HG02870 (cell line): ENCODE results near the gene RHOG.
"Not testable (repeated sequence)": the region's sequence is repeated elsewhere in the genome, so short reads cannot be mapped to it uniquely, and the experiment has no call there.

Source experiments
- ATAC-seq: cut with Tn5 transposase; IDR thresholded peaks from one replicate; pipeline ENCODE4 v1.9.1; 2021; ENCODE audit warnings: mild to moderate bottlenecking, moderate library complexity; ENCODE audit not compliant: unreplicated experiment

The RHOG gene

GRCh38 chr11:3810951-3811350, 29.8 kb downstream of the RHOG start:
- ATAC-seq: no peak

GRCh38 chr11:3810446-3810845, 30.3 kb downstream of the RHOG start:
- ATAC-seq: no peak

DNA sequence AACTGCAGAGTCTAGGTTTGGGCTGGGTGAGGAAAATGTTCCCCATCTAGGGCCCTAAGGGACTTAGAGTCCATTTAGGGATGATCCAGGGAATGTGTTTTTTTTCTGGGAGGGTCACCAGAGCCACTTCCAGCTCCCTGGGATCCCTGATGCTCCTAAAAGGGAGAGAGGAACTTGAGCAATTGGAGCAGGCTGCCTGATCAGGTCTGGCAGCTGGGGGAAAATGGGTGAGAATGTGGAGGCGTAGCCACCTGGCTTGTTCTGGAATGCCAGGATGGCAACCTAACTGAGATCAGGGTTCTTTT, 31.2 kb downstream of the RHOG start:
- ATAC-seq: no peak

DNA sequence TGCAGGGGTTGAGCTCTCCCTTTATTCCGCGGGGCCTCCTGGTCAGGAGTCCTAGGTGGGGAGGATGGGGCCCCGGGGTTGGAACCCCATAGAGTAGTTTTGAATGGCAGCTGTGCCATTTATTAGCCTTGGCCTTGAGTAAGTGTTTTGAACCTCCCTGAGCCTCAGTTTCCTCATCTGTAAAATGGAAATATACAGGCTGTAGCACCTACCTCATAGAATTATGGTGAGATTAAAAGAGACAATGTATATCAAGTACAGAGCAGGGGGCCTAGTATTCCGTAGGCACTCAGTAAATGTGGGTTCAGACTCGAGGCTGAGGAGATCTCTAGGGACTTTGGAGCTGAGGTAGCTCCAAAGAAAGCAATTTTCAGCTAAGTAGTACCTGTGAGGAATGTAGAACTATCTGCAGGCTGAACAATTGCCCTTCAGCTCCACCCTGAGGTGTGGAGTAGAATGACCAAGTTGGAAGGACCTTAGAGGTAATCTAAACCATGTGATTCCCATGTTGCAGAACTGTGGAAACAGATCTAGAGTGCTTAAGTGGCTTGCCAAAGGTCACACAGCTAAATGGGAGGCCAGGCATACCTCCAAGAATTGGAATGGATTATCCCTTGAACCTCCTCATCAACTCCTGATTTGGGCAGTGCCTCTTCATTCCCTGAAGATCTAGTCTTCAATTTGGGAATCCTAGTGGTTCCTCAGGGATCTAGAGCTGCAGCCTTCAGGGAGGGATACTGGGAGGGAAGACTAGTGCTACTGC, 31.7 kb downstream of the RHOG start:
- ATAC-seq: peak; percentile 77

GRCh38 chr11:3807909-3808860, 32.6 kb downstream of the RHOG start, which contains the start of gene PGAP2:
Gene PGAP2 (plus strand): TSS chr11:3808560. CDS start chr11:3811260, 2,700 bp downstream.
- peak; percentile 52 for ATAC-seq

- ATAC-seq: no peak
Observed at GRCh38 chr11:3803726-3804495, 36.8 kb downstream of the RHOG start.

DNA sequence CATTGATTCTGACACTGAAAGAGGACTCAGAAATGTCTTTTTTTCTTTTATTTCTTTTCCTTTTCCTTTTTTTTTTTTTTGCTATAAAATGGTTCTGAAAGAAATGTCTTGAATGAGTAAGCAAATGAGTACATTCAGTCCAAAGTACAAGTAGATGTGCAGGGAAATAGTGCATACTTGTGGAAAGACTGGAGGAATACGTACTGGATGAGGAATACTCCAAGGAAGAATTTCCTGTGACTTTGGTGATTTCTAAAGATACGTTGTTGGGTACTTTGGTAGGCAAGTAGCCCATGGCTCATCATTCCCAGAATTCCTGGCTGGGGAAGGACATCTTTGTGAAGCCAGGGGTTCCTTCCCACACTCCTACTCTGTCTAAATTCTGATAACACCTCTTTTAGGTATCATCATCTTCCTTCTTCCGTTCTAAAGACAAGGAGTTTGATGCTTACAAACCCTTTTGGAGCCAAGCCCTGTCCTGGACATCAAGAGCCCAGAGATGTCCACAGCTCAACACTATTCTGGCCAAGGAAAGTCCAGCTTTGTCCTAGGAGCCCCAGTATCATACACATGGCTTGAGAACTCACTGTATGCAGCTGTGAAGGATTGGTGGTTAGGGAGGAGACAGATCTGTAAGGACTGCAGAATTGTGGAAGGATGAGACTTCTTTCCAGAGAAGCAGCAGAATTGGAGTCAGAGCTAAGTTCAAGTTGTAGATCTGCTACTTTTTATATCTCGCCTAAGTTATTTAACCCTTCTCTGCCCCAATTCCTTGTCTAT, 38.6 kb downstream of the RHOG start:
- ATAC-seq: no peak

DNA sequence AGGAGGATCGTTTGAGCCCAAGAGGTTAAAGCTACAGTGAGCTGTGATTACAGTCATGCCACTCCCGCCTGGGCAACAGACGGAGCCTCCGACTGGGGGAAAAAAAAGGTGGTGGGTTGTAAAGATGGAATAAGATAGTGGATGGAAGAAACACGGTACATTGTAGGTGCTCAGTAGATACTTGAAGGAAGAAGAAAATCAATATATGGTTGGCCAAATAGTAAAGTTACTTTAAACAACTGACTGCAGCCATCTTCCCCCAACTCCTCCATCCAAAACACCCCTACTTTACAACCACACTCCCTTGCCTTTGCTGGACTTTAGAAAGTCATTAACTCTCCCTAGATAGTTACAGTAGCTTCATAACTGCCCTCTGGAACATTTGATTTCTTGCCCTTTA, 40.9 kb downstream of the RHOG start:
- no peak for ATAC-seq

- no peak for ATAC-seq
Observed at GRCh38 chr11:3799143-3799542, 41.6 kb downstream of the RHOG start.

- peak; percentile 92 for ATAC-seq
Observed at GRCh38 chr11:3797329-3798090, 43.2 kb downstream of the RHOG start, which contains the start of gene NUP98. Gene NUP98 (minus strand): TSS chr11:3797554. CDS start chr11:3782117, 15,437 bp downstream.

GRCh38 chr11:3796801-3797328, 43.9 kb downstream of the RHOG start:
- ATAC-seq: peak; percentile 29

- ATAC-seq: no peak
Observed at GRCh38 chr11:3796346-3796745, 44.4 kb downstream of the RHOG start.

DNA sequence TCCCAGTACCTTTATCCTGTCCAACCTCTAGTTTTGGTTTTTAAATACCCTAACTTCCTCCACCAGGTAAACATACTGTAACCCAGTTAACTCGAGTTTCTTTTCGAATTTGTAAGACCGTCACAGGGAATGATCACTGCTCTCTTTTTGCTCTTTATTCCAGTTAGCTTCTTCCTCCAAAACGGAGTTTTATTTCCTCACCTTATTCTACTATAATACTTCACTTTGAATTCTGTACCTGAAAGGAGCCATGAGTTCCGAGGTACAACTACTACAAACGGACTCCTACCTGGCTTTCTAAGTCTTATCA, 44.8 kb downstream of the RHOG start:
- no peak for ATAC-seq

GRCh38 chr11:3795131-3796001, 45.4 kb downstream of the RHOG start:
- no peak for ATAC-seq

DNA sequence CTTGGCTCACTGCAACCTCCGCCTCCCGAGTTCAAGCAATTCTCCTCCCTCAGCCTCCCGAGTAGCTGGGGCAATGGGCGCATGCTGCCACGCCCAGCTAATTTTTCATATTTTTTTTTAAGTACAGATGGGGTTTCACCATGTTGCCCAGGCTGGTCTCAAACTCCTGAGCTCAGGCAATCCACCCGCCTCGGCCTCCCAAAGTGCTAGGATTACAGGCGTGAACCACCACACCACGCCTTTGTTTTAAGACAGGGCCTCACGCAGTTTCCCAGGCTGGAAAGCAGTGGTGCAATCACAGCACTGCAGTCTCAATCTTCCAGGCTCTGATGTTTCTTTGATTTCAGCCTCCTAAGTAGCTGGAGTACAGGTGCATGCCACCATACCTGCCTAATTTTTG, 46.4 kb downstream of the RHOG start:
- ATAC-seq: not testable (repeated sequence)

- ATAC-seq: no peak
Observed at GRCh38 chr11:3786781-3787428, 53.9 kb downstream of the RHOG start.

DNA sequence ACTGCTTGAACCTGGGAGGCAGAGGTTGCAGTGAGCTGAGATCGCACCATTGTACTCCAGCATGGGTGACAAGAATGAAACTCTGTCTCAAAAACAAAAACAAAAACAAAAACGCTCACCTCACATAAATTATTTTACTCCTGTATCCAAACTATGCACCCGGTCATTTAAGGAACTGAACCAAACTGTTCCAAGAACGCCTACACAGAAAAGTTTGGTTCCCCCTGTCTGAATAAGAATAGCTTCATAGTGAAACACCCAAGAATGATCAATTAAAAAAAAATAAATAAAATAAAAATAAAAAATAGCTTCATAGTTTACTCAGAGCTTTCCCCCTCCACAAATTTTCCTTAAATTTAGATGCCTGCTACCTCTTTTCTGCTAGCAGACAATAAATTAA, 57.1 kb downstream of the RHOG start:
- no peak for ATAC-seq

- ATAC-seq: no peak
Observed at GRCh38 chr11:3782963-3783362, 57.8 kb downstream of the RHOG start.
